K562 treated with DMSO at 1 percent for 24 hours (cell line): ENCODE data around the gene SPEM1. TPM values are rescaled to one million over a fixed set of nuclear protein-coding genes. Genes with fewer than 3 reads are reported as not detected.

Experiments
- total RNA-seq: library from RNA; unstranded; fragments of 300-600 nt; gene quantifications from 2 replicates; pipeline ENCODE4 v1.2.3, GENCODE V29; 2022; ENCODE audit warnings: low read depth; ENCODE audit not compliant: insufficient read depth

SPEM1 gene
- total RNA-seq: not detected in 2 replicates

GRCh38 chr17:7419819-7420610 is at the start of gene SPEM1:
SPEM1 (plus strand) TSS chr17:7420324; CDS start chr17:7420385, 61 bp downstream.

DNA sequence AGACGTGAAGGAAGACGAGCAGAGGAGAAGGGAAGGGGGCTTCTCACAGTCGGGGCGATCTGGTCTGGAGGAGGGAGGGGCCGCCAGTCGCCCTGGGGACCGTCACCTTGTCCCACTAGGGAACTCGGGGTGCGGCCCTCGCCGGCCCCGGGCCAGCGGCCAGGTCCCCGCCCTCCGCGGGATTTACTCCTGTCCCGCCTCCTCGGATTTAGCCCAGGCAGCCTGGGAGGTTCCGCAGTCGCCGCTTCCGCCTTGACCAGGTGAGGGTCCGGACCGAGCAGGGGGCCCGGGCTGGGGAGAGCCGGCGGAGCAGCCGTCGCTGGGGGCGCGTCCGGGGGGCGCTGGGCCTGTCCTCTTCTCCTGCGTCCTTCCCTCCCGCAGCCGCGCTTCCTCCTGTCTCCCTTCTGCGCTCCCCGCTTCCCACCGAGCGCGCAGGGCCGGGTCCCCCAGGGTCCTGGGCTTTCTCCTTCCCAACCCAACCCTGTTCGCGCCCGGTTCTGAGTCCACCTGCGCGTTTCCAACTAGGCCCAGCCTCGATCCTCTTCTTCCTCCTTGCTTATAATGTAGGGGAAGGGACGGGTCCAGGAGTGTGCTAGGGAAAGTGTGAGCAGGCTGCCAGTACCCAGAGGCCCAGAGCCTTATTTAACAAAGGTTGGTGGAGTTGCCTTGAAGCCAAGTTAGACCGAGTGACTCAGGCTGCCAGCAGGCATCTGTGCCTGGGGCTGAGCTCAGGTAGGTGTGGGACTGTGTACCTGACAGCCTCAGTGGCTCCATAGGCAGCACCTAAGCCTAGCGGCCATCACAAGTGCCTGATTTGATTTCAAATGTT is 39.1 kb upstream of the SPEM1 start, which contains the start of gene TNK1:
TNK1 (plus strand) TSS at position 235 of the 829 bp plus-strand sequence. CDS start 1,838 bp downstream, outside the sequence.

GRCh38 chr17:7394452-7395191 is 25.5 kb upstream of the SPEM1 start, which contains the start of gene PLSCR3:
PLSCR3 (minus strand) TSS chr17:7394525; CDS start chr17:7394110, 415 bp downstream.

DNA sequence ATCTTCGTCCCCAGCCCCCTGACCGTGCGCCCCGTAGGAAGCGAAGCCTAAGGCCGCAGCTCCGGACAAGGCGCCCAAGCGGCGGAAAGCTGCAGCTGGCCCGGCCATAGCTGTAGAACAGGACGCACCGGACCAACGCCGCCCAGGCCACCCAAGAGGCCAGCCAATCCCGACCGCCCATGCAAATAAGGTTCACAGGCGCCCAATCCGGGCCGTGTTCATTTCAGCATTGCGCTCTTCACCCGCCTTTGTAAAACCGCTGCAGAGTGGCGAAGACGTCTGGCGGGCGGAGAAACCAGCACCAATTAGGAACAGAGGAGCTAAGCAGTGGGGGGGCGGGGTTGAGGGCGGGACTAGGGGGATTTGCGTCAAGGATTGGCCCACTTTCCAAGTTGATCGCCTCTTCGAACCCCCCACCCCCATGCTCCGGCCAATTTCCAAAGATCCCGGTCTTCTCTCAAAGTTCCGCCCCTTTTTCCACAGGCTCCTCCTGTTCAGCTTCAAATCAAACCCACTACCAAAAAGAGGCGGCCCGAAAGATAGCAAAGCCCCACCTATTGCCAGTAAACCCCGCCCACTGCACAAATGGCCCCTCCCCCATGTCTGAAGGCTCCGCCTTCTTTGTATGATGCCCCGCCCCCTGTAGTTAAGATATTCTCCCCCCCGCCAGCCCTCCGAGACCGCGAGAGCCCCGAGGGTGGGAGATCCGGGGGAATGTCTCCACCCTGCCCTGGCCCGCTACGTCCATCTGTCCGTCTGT is 16.0 kb upstream of the SPEM1 start, which contains the start of gene TMEM256:
TMEM256 (minus strand) TSS at position 121 of the 760 bp plus-strand sequence; CDS start at position 108, 13 bp downstream.

DNA sequence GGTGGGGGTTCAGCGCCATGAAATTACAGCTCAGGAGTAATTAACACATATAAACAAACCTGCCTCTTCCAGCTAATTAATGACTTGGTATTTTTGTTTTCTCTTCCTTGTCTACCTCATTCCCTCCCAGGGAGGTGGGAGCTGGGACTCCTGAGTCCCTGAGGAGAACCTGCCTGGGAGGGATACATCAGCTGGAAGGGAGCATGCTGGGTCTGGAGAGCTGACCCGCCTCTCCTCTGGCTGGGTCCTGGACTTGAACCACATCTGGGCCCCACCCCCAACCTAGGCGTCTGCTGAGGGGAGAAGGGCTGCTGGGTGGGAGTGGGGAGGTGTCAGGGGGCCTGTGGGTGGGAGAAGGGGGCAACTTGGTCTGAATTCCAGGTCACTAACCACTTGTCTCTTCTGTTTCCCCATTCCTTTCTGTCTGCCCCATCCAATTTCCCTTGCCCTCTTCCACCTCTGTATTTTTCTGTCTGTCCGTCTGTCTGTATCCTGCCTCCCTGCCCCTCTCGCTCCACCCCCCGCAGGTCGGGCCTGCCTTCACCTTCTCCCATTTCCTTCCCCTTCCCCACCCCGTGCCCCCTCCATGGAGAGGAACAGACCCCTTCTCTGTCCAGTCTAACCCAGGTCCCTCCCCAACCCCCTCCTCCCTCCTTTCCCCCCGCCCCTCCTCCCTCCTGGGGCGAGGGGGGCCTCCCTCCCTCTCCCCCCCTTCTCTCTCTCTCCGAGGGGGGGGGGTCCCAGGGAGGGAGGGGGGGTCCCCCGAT is 12.5 kb upstream of the SPEM1 start, which contains the start of gene NLGN2:
NLGN2 (plus strand) TSS at position 361 of the 767 bp plus-strand sequence. CDS start 411 bp downstream, outside the sequence.

GRCh38 chr17:7425316-7425715 is 5.2 kb downstream of the SPEM1 start, which contains the start of gene SPEM2:
SPEM2 (plus strand) TSS chr17:7425616; CDS start chr17:7425689, 73 bp downstream.

GRCh38 chr17:7428557-7428956 is 8.4 kb downstream of the SPEM1 start, which contains the start of gene SPEM3:
SPEM3 (plus strand) TSS chr17:7428857; CDS start chr17:7428903, 46 bp downstream.

GRCh38 chr17:7439462-7440112 is 19.5 kb downstream of the SPEM1 start, which contains the start of gene FGF11:
FGF11 (plus strand) TSS chr17:7439512; CDS start chr17:7439621, 109 bp downstream.

DNA sequence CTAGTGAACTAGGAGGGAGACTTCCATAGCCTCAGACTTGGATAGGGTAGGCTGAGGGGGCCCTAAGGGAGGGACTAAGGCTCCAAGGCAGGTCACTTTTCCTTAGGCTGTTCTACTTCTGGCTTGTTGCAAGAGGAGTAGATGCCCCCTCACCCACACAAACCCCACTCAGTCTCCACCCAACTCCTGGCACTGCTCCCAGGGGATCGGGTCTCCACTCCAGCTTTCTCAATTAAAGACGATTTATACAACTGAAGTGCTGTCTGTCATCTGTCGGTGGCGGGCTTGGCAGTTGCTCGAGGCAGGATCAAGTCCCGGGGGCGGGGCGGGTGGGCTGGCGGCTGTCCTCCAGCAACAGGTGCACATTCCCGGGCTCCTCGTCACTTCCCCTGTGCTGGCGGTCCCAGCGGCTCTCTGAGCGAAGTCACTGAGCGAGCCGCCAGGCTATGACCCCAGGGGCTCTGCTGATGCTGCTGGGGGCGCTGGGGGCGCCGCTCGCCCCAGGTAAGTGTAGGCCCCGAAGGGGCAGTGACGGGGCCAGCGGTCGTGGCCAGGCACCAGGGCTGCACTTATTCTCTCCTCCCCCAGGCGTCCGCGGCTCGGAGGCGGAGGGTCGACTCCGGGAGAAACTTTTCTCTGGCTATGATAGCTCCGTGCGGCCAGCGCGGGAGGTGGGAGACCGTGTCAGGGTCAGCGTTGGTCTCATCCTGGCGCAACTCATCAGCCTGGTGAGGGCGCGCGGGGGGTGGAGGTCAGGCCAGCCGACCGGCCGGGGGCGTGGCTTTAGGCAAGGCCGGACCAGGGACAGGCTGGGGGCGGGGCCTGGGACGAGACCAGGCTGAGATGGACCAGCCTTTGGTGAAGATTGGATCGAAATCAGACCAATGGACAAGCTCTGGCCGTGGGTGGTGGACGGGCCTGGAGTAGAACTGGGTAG is 24.8 kb downstream of the SPEM1 start, which contains the start of gene CHRNB1:
CHRNB1 (plus strand) TSS at position 380 of the 937 bp plus-strand sequence; CDS start at position 447, 67 bp downstream.

Other genes starting within 250 kb of the SPEM1 start
- gene ASGR1, start 241.0 kb upstream of the SPEM1 start, total RNA-seq: 1.4 and 2.5 TPM in 2 replicates
- gene DLG4, start 200.5 kb upstream of the SPEM1 start, total RNA-seq: 3.2 and 3.6 TPM in 2 replicates
- 252 and 266 TPM in 2 replicates for gene ACADVL, start 200.4 kb upstream of the SPEM1 start, total RNA-seq
- gene DVL2, start 185.8 kb upstream of the SPEM1 start, total RNA-seq: 55.4 and 59.5 TPM in 2 replicates
- 26.9 and 30.4 TPM in 2 replicates for gene PHF23, start 180.9 kb upstream of the SPEM1 start, total RNA-seq
- 267 and 288 TPM in 2 replicates for gene GABARAP, start 177.9 kb upstream of the SPEM1 start, total RNA-seq
- gene CTDNEP1, start 168.6 kb upstream of the SPEM1 start, total RNA-seq: 70.4 and 74.9 TPM in 2 replicates
- 54.3 and 56.3 TPM in 2 replicates for gene ELP5, start 168.1 kb upstream of the SPEM1 start, total RNA-seq
- 19.6 and 20.2 TPM in 2 replicates for gene CLDN7, start 157.8 kb upstream of the SPEM1 start, total RNA-seq
- 0.39 and 0.63 TPM in 2 replicates for gene SLC2A4, start 138.6 kb upstream of the SPEM1 start, total RNA-seq
- gene YBX2, start 125.7 kb upstream of the SPEM1 start, total RNA-seq: not detected in 2 replicates
- gene EIF5A, start 112.7 kb upstream of the SPEM1 start, total RNA-seq: 333 and 343 TPM in 2 replicates
- gene GPS2, start 105.0 kb upstream of the SPEM1 start, total RNA-seq: 64.3 and 71.2 TPM in 2 replicates
- 15.7 and 18.8 TPM in 2 replicates for gene NEURL4, start 91.0 kb upstream of the SPEM1 start, total RNA-seq
- 2.6 and 6.1 TPM in 2 replicates for gene ACAP1, start 83.8 kb upstream of the SPEM1 start, total RNA-seq
- gene KCTD11, start 68.2 kb upstream of the SPEM1 start, total RNA-seq: 7.3 and 8.6 TPM in 2 replicates
- gene TMEM95, start 65.2 kb upstream of the SPEM1 start, total RNA-seq: not detected in 2 replicates
- gene TNK1, start 39.2 kb upstream of the SPEM1 start, total RNA-seq: 7.3 and 8.8 TPM in 2 replicates
- 11.9 and 13.9 TPM in 2 replicates for gene PLSCR3, start 25.8 kb upstream of the SPEM1 start, total RNA-seq
- 67.8 and 69.3 TPM in 2 replicates for gene TMEM256, start 16.2 kb upstream of the SPEM1 start, total RNA-seq
- gene NLGN2, start 12.5 kb upstream of the SPEM1 start, total RNA-seq: 14.2 and 14.9 TPM in 2 replicates
- gene SPEM2, start 5.3 kb downstream of the SPEM1 start, total RNA-seq: not detected in 2 replicates
- not detected in 2 replicates for gene SPEM3, start 8.5 kb downstream of the SPEM1 start, total RNA-seq
- gene TMEM102, start 15.1 kb downstream of the SPEM1 start, total RNA-seq: 14.7 and 16.9 TPM in 2 replicates
- 6.3 and 7.5 TPM in 2 replicates for gene FGF11, start 19.2 kb downstream of the SPEM1 start, total RNA-seq
- 12.6 and 14.0 TPM in 2 replicates for gene CHRNB1, start 24.7 kb downstream of the SPEM1 start, total RNA-seq
- 5.5 and 5.6 TPM in 2 replicates for gene ZBTB4, start 59.3 kb downstream of the SPEM1 start, total RNA-seq
- gene SLC35G6, start 61.1 kb downstream of the SPEM1 start, total RNA-seq: not detected in 2 replicates
- 81.8 and 97.0 TPM in 2 replicates for gene POLR2A, start 64.0 kb downstream of the SPEM1 start, total RNA-seq
- gene TNFSF12, start 128.7 kb downstream of the SPEM1 start, total RNA-seq: 0.58 and 1.4 TPM in 2 replicates
- gene TNFSF13, start 138.4 kb downstream of the SPEM1 start, total RNA-seq: 1.5 and 2.0 TPM in 2 replicates
- gene SENP3, start 141.6 kb downstream of the SPEM1 start, total RNA-seq: 42.9 and 47.5 TPM in 2 replicates
- gene CD68, start 159.3 kb downstream of the SPEM1 start, total RNA-seq: 31.3 and 38.5 TPM in 2 replicates
- 81.0 and 84.2 TPM in 2 replicates for gene MPDU1, start 163.5 kb downstream of the SPEM1 start, total RNA-seq
- gene SOX15, start 169.8 kb downstream of the SPEM1 start, total RNA-seq: 3.9 and 4.4 TPM in 2 replicates
- gene FXR2, start 194.6 kb downstream of the SPEM1 start, total RNA-seq: 71.8 and 73.7 TPM in 2 replicates
- 62.8 TPM in 2 replicates for gene SAT2, start 207.5 kb downstream of the SPEM1 start, total RNA-seq
- gene SHBG, start 209.8 kb downstream of the SPEM1 start, total RNA-seq: 0.68 and 0.93 TPM in 2 replicates
- 4.5 and 5.6 TPM in 2 replicates for gene ATP1B2, start 230.6 kb downstream of the SPEM1 start, total RNA-seq